Left ventricle myocardium inferior (tissue), 1 donor: ENCODE results near the gene NANOS3. TPM values are rescaled to one million over a fixed set of nuclear protein-coding genes. Genes with fewer than 3 reads are reported as not detected.

Experiments used
- DNase-seq: peaks from one replicate; pipeline ENCODE4 v3.0.0-alpha.2; 2020
- H3K27ac ChIP-seq: fragments of 200-600 bp; replicated peaks from 2 replicates; pipeline ENCODE4 v1.8.0; 2021
- H3K27me3 ChIP-seq: fragments of 200-600 bp; 2 replicates; pipeline ENCODE4 v1.8.0; 2021; ENCODE audit warnings: low read depth
- H3K36me3 ChIP-seq: fragments of 200-600 bp; 2 replicates; pipeline ENCODE4 v1.8.0; 2021
- H3K4me1 ChIP-seq: fragments of 200-600 bp; 2 replicates; pipeline ENCODE4 v1.8.0; 2021
- H3K4me3 ChIP-seq: fragments of 200-600 bp; 2 replicates; pipeline ENCODE4 v1.8.0; 2021; ENCODE audit warnings: mild to moderate bottlenecking, moderate library complexity
- H3K9me3 ChIP-seq: fragments of 200-600 bp; replicated peaks from 2 replicates; pipeline ENCODE4 v1.8.0; 2021
- CTCF ChIP-seq: fragments of 200-600 bp; IDR thresholded peaks from 2 replicates; pipeline ENCODE4 v1.8.0; 2021; ENCODE audit warnings: antibody characterized with exemption, mild to moderate bottlenecking, borderline replicate concordance
- intact Hi-C: fragments of 100-400 bp; cut with micrococcal nuclease; formaldehyde crosslinking; loops from one replicate; pipeline ENCODE4 v1.11.0; 2022
- microRNA-seq: library from miRNA; unstranded; fragments of <30 nt; microRNA quantifications from one replicate; pipeline ENCODE4 v1.2.0, GENCODE V29; 2020
- total RNA-seq: library from RNA; stranded (reverse); fragmentation: NEBNext Ultra II Directional; extraction: Animal tissue kit (Norgen Biotek cat#: 25700); gene quantifications from one replicate; pipeline ENCODE4 v1.2.1, GENCODE V29; 2021
- donor health status: DM: no; HTN: yes; CAD: no; lungs with severe emphysema.

Gene NANOS3
- total RNA-seq, 1 donor from 2014 or later: 1.3 TPM

- Histone ChIP-seq H3K4me3 (peak overlapping the region; percentile 29), H3K27ac (peak overlapping the region; percentile 84), H3K36me3 (peaks cover 72% of the 10 kb centered on the region), H3K9me3 (peaks cover under 1% of the 10 kb centered on the region), H3K27me3 (no peaks in the 10 kb centered on the region), H3K4me1 (peaks cover 14% of the 10 kb centered on the region)
- intact Hi-C loops: no loop called here
- no peak for DNase-seq
- TF ChIP-seq CTCF: no peak
These were observed 49.1 kb downstream of the NANOS3 start for GRCh38 chr19:13926010-13926409.

GRCh38 chr19:13926715-13927114, 49.8 kb downstream of the NANOS3 start:
- DNase-seq: peak; percentile 29
- intact Hi-C loops: no loop called here
- Histone ChIP-seq H3K27me3 (no peaks in the 10 kb centered on the region), H3K4me3 (peak overlapping the region; percentile 29), H3K36me3 (peaks cover 67% of the 10 kb centered on the region), H3K4me1 (peaks cover 14% of the 10 kb centered on the region), H3K9me3 (no peaks in the 10 kb centered on the region), H3K27ac (peak overlapping the region; percentile 84)
- no peak for TF ChIP-seq CTCF

DNA sequence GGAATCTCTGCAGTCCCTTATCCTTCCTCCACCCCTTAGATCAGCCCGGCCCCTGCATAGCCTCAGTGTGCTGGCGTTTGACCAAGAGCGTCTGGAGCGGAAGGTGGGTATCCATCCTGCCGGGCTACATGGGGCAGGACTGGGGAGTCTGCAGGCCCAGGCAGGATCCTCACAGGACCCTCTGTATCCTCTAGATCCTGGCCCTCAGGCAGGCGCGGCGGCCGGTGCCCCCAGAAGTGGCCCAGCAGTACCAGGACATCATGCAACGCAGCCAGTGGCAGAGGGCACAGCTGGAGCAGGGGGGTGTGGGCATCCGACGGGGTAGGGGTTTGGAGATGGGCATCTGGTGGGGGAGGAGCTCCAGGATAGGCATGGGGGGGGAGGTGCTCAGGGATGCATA, 52.4 kb downstream of the NANOS3 start:
- no peaks in the 10 kb centered on the region for H3K9me3 ChIP-seq
- peaks cover 14% of the 10 kb centered on the region for H3K4me1 ChIP-seq
- peaks cover 40% of the 10 kb centered on the region for H3K36me3 ChIP-seq
- no peak for TF ChIP-seq CTCF
- H3K27me3 ChIP-seq: no peaks in the 10 kb centered on the region
- intact Hi-C loops: no loop called here
- no peak for DNase-seq
- H3K27ac ChIP-seq: no peak overlapping the region
- no peak overlapping the region for H3K4me3 ChIP-seq

- Histone ChIP-seq H3K4me3 (no peak overlapping the region), H3K27ac (no peak overlapping the region), H3K9me3 (no peaks in the 10 kb centered on the region), H3K4me1 (peaks cover 14% of the 10 kb centered on the region), H3K36me3 (peaks cover 34% of the 10 kb centered on the region), H3K27me3 (peaks cover 4% of the 10 kb centered on the region)
- intact Hi-C loops: no loop called here
- no peak for TF ChIP-seq CTCF
- no peak for DNase-seq
These were observed 53.0 kb downstream of the NANOS3 start for GRCh38 chr19:13929956-13930355.

Small RNA genes lying within 50 kb of the gene (microRNA-seq; reads per million reads assigned to microRNA genes)
- gene MIR181C (606 reads per million, percentile 79 among the genes with 10 or more reads in this experiment), gene MIR181D (344 reads per million, percentile 71 among the genes with 10 or more reads in this experiment)

Other genes starting within 250 kb of the NANOS3 start
- gene MRI1, start 112.6 kb upstream of the NANOS3 start, total RNA-seq: 13.7 TPM
- gene C19orf53, start 102.7 kb upstream of the NANOS3 start, total RNA-seq: 97.7 TPM
- gene ZSWIM4, start 81.7 kb upstream of the NANOS3 start, total RNA-seq: 2.6 TPM
- gene BRME1, start 29.0 kb downstream of the NANOS3 start, total RNA-seq: 0.82 TPM
- gene CC2D1A, start 29.1 kb downstream of the NANOS3 start, total RNA-seq: 20.1 TPM
- 1.9 TPM for gene PODNL1, start 61.3 kb downstream of the NANOS3 start, total RNA-seq
- 17.0 TPM for gene DCAF15, start 75.4 kb downstream of the NANOS3 start, total RNA-seq
- 15.2 TPM for gene RFX1, start 129.2 kb downstream of the NANOS3 start, total RNA-seq
- gene RLN3, start 151.0 kb downstream of the NANOS3 start, total RNA-seq: not detected
- gene IL27RA, start 154.6 kb downstream of the NANOS3 start, total RNA-seq: 4.0 TPM
- gene PALM3, start 184.9 kb downstream of the NANOS3 start, total RNA-seq: 0.38 TPM
- gene MISP3, start 195.7 kb downstream of the NANOS3 start, total RNA-seq: 8.1 TPM
- gene C19orf67, start 208.6 kb downstream of the NANOS3 start, total RNA-seq: not detected
- 46.7 TPM for gene SAMD1, start 213.6 kb downstream of the NANOS3 start, total RNA-seq
- 465 TPM for gene PRKACA, start 240.6 kb downstream of the NANOS3 start, total RNA-seq